Activated T-cell treated with anti-CD3 and anti-CD28 coated beads for 48 hours (primary cell): ENCODE results near the gene PDZD2.
"Not testable (repeated sequence)": the region's sequence is repeated elsewhere in the genome, so short reads cannot be mapped to it uniquely, and the experiment has no call there.

Source experiments
- DNase-seq: peaks from one replicate; pipeline ENCODE4 v3.0.0-alpha.2; 2020; ENCODE audit warnings: low read depth

PDZD2 gene

DNA sequence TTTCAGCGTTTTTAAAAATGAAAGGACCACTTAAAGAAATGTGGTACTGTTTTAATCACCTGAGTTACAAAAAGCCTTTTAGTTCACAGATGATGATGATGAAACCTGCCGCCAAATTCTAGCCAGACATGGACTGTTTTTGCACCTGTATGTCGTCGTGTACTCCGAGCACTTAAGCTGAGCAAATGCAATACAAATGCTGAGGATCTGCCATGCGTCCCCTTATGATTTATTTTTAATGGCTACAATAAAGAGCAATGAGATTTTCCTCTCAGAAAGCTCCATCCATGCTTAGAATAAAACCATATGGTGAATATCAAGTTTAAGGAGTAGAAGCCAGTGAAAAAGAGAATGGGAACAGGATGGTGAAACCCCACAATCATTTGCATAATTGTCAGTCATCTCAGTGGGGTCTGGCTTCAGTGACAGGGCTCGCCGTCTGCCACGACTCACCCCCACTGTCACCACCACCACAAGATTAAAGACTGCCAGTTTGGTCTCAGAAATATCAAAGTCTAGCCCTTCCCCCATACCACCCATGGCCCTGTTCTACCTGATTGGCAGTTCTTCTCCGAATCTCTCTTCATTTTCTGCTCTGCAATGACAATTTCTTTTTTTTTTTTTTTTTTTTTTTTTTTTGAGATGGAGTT is 375.3 kb downstream of the PDZD2 start:
- no peak for DNase-seq

DNA sequence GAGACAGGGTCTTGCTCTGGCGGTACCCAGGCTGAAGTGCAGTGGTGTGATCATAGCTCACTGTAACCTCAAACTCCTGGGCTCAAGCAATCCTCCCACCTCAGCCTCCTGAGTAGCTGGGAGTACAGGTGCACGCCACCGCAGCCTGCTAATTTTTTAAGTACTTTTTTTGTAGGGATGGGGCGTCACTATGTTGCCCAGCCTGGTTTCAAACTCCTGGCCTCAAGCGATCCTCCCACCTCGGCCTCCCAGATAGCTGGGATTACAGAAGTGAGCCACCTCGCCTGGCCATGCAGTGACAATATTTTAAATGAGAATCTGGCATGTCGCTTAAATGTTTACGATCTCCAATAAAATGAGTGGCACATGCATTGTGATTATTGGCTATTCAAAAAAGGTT is 376.3 kb downstream of the PDZD2 start:
- not testable (repeated sequence) for DNase-seq

DNA sequence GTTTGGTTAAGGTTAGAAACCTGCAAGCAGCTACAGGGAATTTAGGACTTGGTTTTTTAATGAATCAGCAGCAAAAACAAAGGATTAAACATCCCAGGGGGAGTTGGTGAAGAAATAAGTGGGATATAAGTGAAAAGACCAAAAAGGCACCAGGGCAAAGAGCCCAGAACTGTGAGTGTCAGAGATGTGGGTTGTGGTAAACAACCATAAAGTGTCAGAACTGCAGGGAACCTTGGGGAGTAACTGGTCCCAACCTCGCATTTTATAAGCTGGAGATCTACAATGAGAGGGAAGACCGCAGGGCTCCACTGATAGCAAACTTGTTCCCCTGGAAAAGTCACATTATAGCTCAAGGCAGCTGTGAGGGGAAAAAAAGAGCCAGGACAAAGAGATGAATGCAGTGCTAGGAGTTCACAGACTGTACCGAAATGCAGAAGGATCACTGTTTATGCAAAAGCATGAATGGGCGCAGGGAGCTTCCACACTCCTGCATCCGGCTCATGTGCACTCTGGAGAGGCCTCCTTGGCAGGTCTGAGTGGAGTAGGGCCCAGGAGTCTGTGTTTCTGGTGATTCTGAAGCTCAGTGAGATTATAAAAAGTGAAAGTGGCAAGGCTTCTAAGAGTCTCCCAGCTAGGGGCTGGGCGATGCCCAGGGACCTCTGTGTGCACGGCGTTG is 378.9 kb downstream of the PDZD2 start:
- no peak for DNase-seq

DNA sequence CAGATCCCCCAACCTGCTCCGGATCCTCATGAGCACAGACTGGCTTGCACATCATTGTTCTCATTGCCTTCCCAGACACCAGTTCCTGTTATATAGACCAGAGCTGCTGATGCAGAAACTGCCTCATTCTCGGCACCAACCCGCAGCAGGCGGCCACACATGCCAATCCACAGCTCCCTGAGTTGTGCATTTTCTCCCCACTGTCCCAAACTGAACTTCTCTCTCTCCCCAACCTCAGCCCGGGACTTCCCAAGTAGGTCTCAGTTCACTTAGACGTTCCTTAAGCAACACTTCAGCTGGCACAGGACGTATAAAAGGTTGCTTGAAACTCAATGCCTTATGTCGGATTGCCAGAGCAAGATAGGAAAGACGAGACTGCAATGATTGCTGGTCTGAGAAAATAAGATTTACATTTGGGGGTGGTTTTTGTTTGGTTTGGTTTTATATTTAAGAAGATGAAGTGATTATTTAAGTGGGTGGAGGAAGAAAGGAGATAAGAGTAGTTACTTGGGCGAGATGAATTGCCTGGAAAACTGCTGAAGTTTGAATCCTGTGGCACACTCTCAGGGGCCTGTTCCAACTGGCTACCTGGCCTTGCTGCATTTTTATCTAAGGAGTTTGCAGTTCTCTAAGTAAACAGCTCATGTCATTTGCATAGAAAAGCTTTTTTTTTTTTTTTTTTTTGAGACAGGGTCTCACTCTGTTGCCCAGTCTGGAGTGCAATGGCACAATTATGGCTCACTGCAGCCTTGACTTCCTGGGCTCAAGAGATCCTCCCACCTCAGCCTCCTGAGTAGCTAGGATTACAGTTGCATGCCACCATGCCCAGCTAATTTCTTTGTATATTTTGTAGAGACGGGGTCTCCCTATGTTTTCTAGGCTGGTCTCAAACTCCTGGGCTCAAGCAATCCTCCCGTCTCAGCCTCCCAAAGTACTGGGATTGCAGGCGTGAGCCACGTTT is 379.8 kb downstream of the PDZD2 start:
- DNase-seq = no peak

DNA sequence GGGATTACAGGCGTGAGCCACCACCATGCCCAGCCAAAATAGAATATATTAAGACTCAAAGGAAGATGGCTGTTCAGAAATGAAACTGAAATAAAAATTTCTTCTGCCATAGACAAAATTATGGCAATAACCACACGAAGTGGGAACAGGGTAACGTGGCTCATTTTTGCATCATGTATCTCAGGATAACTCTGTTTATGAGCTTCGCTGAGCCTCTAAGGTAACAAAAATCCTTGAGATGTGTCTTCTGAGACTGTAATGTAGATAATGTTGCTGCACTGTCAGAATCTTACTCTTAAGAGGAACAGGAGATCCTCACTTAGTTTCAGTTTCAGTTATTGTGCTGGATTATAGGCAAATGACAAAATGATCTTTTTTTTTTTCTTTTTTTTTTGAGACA is 381.3 kb downstream of the PDZD2 start:
- no peak for DNase-seq

DNA sequence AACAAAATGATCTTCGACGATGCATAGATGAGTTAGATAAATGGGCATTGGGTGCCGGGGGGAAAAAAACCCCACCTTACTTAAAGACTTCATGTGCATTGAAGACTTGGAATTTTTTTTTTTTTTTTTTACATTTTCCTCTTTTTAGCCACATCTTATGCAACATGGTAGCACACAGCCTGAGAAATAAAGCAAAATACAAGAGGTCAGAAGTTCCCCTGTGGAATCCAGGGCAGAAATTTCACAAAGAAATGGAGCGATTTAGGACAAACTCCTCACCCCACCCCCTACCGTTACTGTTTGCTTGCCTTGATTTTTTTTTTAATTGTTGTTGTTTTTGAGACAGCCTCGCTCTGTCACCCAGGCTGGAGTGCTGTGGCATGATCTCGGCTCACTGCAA is 382.0 kb downstream of the PDZD2 start:
- no peak for DNase-seq

DNA sequence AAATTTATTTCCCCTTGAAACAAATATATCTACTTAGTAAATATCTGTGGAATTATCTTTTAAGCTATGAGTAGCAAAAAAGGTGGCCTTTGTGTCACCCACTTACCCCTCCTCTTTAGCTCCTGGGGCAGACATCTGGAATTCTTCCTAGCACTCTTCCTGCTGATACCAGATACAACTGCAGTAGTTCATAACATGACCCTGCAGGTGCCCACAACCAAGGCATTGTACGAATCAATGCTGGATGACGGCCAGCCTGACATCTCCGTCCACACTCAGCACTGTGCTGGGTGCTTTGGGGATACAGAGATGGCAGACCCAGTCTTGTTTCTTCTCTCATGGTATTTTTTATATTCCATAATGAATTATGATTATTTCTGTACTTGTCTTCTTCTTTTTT is 382.8 kb downstream of the PDZD2 start:
- no peak for DNase-seq

DNA sequence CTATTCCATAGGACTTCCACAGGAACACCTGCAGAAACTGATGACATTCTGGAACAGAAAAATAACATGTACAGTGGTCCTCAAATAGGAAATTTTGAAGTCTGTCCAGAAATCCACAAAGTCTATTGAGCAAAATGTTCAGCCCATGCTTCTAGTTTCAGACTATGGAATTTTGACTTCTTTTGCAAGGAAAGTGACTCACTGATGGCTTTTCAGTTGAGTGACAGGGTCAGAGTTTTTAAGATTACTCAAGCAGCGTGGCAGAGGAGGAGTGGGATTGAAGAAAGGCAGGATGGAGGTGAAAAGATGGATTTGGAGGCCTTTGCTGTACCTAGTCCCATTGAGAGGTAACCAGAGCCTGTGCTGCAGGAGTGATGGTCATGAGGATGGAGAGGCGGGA is 383.7 kb downstream of the PDZD2 start:
- DNase-seq = no peak

DNA sequence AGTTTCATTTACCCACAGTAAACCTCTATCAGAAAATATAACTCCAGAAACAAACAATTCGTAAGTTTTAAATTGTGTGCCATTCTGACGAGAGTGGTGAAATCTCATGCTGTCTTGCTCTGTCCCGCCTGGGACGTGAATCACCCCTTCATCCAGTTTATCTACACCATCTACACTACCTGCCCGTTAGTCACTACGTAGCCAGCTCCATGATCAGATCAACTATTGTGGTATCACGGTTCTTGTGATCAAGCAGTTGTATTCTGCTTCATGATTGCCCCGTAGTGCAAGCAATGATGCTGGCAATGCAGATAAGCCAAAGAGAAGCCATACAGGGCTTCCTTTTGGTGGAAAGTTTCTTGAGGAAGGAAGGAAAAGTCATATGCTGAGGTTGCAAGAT is 384.9 kb downstream of the PDZD2 start:
- DNase-seq = no peak

DNA sequence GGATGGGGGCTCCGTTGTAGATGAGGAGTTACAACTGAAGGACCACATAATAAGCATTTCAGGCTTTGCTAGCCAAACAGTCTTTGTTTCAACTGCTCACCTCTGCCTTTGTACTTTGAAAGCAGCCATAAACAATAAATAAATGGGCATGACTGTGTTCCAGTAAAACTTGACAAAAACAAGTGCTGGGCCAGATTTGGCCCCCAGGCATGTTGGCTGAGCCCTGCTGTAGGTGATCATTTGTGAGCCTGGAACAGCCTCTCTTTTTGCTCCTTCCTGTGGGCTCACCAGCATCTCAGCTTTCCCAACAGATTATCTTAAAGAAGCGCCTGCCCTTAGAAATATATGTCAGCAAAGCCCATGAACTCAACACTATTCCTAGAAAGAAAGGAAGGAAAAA is 385.8 kb downstream of the PDZD2 start:
- no peak for DNase-seq

DNA sequence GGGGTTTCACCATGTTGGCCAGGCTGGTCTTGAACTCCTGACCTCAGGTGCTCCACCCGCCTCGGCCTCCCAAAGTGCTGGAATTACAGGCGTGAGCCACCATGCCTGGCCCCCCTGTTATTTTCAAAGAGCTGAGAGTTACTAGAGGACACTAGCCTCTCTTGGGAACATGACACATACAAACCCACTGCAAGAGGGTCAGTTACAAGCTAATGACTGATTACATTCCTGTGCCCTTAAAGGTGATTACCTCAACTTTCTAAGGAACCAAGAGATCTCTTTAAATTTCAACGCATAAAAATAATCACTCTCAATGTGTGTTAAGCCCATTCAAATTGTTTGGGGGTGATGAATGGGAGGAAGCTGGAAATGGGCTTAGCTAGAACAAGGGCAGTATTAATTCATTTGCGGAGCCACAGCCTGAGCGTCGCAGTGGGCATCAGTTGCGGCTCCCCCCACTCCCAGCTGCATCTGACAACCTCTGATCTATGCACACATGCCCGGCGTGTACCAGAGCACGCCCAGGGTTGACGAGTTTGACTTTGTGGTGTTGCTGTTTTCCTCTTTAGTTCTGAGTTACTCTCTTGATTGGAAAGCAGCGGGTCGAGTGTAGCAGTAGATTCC is 388.3 kb downstream of the PDZD2 start:
- DNase-seq = no peak

DNA sequence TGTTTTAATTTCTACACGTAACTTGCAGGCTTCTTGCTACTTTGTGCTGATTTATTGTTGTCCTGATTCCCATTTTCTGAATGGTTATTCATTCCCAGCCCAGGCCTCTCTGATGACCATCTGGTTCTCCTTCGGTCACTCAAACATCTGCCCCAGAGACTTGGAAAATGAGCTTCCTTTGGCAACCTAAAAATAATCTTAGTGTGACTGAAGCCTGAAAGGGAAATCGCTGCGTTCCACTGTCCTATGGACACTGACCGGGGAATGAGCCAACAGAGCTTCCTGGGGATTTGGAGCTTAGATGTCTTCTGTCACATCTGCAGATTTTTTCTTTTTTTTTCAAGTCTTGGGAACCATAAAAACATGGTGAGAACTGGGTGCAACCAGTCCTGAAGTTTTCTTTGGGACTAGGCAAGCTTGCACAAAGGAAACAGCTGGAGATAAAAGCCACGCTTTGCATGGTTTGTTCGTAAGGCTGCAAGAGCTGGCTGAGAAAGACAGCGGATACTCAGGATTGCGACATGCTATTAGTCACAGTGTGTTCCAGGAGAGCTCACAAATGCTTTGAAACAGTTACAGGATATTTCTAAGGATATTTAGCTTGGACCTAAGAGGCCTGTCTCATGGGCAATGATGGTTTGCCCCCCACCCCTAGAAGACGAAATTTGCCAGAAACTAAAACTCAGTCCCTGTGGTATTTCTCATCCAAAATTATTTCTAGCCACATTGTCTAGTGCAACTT is 389.0 kb downstream of the PDZD2 start:
- no peak for DNase-seq

DNA sequence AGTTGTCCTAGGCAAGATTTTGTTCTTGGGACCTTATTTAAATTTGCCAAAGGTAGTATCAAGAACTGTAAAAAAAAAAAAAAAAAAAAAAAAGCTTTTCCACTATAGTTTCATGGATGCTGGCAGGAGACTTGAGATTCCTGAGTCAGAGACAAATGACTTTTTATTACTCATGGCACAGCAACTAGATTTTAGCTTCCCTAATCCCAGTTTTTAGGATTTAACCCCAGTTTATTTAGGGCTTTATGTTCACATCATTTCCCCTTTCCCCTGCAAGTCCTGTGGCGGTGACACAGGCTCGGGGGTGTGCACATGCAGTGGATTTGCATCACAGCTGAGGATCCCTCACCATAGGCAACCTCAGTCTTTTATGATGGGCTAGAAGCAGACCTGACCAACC is 390.3 kb downstream of the PDZD2 start:
- DNase-seq = no peak

DNA sequence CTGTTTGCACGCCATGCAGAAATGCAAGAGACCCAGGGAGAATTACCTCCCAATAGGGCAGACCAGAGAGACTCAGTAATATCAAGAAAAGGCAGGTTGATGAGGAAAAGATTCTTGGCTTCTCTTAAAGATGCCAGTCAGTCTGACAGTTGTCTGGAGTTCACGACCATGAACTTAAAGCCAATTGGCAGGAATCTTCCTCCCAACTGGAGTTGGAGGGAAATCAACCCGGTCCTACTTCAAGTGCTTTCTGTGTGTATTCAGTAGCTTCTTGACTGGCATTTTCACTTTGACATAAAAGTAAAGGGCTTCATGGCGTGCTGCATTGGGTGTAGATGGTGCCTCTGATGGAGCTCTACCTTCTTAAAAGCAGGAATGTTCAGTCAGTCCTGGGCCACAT is 390.9 kb downstream of the PDZD2 start:
- no peak for DNase-seq

DNA sequence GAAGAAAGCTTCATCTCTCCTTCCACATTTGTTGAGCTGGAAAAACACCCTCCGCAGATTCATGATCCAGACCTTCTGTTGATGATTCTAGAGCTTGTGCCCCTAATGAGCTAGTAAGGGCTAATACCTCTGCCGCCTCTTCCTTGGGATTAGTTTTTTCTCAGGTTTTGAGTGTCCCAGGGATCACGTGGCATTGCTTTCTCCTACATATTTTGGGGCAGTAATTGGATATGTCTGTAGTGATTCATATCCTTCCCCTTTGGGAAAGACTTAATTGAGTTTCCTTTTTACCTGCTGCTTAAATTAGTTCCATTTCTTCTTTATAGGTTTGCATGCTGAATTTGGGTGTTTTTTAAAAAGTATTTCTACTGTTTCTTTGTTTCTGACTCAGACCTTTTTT is 391.3 kb downstream of the PDZD2 start:
- DNase-seq = no peak

DNA sequence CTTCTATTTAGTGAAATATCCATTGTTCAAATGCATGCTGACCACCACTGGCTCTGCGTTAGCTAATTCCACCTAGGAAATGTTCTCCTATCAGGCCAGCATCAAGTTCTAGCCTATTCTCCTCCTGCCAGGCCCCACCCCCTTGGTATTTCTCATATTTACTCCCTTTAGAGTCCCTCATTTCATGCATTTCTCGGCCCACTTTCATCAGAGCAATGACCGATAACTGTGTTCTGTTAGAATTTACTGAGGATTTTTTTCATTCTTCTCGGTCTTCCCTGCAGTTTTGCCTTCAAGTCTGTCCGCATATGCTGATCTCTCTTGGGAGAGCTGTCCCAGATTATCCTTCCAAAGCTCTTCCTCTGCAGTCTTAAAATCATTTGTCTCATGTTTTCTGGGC is 391.8 kb downstream of the PDZD2 start:
- no peak for DNase-seq

DNA sequence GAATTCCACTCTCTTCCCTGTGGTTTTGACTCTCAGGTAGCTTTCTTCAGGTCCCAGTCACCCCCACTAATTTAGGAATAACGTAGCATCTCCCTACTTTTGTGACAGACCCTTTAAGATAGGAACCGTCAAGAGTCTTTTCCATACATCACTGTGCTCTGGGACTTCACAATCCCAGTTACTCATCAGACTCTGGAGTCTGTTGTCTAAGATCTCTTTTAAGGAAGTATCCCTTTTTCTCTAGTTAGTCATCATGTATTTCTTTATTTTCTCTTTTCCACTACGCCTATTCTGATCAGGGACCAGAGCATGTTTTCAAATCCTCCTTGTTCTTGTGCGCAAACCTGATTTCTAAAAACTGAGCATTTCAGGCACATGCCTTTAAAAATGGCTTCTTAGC is 392.2 kb downstream of the PDZD2 start:
- no peak for DNase-seq

DNA sequence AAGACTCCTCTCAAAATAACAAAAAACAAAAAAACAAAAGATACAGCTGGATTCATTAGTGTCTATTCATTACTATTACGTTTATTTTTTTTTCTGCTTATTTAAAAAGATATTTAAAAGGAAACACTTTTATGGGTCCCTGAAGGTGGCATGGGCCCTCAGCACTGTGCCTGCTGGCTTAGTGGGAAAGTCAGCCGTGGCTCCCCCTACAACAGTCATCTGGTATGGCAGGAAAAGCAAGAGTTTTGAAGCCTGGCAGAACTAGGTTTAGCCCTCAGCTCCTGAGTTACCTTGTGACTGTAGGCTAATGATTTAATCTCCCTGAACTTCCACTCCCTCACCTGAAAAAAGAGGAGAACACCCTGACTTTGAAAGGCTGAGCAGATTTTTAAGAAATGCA is 399.6 kb downstream of the PDZD2 start:
- no peak for DNase-seq

DNA sequence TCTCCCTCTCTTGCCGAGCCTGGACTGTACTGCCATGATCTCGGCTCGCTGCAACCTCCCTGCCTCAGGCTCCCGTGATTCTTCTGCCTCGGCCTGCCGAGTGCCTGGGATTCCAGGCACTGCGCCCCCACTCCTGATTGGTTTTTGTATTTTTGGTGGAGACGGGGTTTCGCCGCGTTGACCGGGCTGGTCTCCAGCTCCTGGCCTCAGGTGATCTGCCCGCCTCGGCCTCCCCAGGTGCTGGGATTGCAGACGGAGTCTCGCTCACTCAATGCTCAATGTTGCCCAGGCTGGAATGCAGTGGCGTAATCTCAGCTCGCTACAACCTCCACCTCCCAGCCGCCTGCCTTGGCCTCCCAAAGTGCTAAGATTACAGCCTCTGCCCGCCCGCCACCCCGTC is 400.2 kb downstream of the PDZD2 start:
- not testable (repeated sequence) for DNase-seq

DNA sequence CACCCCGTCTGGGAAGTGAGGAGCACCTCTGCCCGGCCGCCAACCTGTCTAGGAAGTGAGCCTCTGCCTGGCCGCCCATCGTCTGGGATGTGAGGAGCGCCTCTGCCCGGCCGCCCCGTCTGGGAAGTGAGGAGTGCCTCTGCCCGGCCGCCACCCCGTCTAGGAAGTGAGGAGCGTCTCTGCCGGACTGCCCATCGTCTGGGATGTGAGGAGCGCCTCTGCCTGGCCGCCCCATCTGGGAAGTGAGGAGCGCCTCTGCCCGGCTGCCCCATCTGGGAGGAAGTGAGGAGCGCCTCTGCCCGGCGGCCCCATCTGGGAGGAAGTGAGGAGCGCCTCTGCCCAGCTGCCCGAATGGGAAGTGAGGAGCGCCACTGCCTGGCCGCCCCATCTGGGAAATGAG is 400.7 kb downstream of the PDZD2 start:
- DNase-seq = not testable (repeated sequence)

DNA sequence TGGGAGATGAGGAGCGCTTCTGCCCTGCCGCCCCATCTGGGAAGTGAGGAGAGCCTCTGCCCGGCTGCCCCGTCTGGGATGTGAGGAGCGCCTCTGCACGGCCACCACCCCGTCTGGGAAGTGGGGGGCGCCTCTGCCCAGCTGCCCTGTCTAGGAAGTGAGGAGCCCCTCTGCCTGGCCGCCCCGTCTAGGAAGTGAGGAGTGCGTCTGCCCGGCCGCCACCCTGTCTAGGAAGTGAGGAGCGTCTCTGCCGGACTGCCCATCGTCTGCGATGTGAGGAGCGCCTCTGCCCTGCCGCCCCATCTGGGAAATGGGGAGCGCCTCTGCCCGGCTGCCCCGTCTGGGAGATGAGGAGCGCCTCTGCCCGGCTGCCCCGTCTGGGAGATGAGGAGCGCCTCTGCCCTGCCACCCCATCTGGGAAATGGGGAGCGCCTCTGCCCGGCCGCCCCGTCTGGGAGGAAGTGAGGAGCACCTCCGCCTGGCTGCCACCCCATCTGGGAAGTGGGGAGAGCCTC is 401.3 kb downstream of the PDZD2 start:
- DNase-seq = not testable (repeated sequence)

DNA sequence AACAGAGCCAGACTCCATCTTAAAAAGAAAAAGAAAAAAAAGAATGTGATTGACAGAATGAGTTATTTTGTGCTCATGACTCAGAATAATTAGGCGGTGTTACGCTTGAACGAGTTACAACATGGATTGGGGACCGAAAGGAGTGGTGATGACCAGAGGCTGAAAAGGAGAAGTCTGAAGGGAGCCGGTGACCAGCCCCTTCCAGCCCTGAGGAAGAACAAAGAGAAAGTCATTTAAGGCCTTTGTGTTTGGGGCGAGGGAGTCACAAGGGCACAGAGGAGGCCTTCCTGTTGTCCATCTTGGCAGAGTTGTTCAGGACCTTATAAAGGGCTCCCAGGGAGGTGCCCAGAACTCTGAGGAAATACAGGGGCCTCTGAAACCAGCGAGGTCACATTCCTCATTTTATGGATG is 403.6 kb downstream of the PDZD2 start:
- no peak for DNase-seq
